WTC11 (cell line): Measurements from ENCODE around the gene SMOC2.

Experiments used
- ATF3 ChIP-seq: sonication (generic); formaldehyde crosslinking; conservative IDR thresholded peaks from 2 replicates; pipeline ENCODE4 v1.8.1; 2022; ENCODE audit warnings: mild to moderate bottlenecking, missing genetic modification reagents
- CREB1 ChIP-seq: sonication (generic); formaldehyde crosslinking; IDR thresholded peaks from 2 replicates; pipeline ENCODE4 v1.8.0; 2023; ENCODE audit warnings: mild to moderate bottlenecking, missing genetic modification reagents
- CTCF ChIP-seq: fragments of 200-600 bp; IDR thresholded peaks from 2 replicates; pipeline ENCODE4 v1.8.0; 2022; ENCODE audit warnings: antibody characterized with exemption
- ESRRA ChIP-seq: sonication (generic); formaldehyde crosslinking; IDR thresholded peaks from 2 replicates; pipeline ENCODE4 v1.8.1; 2022; ENCODE audit warnings: mild to moderate bottlenecking, missing genetic modification reagents, borderline replicate concordance
- GABPB1 ChIP-seq: sonication (generic); formaldehyde crosslinking; IDR thresholded peaks from 2 replicates; pipeline ENCODE4 v1.8.1; 2023; ENCODE audit warnings: mild to moderate bottlenecking, missing genetic modification reagents
- USF2 ChIP-seq: sonication (generic); formaldehyde crosslinking; IDR thresholded peaks from 2 replicates; pipeline ENCODE4 v1.8.1; 2023; ENCODE audit warnings: mild to moderate bottlenecking, missing genetic modification reagents, moderate library complexity

- TF ChIP-seq CTCF, result no peak
- no peak for TF ChIP-seq USF2
- TF ChIP-seq GABPB1, result no peak
- TF ChIP-seq ATF3, result no peak
- no peak for TF ChIP-seq ESRRA (CRISPR knock-in tag)
- TF ChIP-seq CREB1, result no peak
Measured at GRCh38 chr6:168706471-168707177, 265.6 kb downstream of the SMOC2 start.
